Measurements from ENCODE around the gene GBGT1. TPM values are rescaled to one million over a fixed set of nuclear protein-coding genes. Genes with fewer than 3 reads are reported as not detected.

The GBGT1 gene
- total and polyA plus RNA-seq, 2 of the 4 experiments (the other 2 are of a cell fraction) = 1.8 to 3.2 TPM

DNA sequence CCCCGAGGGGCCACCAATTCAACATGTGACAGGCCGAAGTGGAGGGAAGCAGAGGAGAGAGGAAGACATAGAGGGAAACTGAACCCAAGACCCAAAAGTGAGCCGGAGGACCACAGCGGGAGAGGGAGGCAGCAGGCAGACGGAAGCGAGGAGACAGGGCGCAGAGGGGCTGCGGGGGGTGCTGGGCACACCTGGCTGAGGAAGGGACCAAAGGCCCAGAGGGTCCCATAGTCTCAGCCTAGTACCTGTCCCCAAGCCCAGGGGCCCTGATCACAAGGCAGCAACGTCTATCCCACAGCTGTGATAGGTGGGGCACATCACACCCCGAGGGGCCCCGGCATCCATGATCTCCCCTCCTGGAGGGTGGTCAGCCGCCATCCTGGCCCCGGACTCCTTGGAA lies 35.6 kb downstream of the GBGT1 start:
- Histone ChIP-seq H3K27me3 (ENCODE audit: control insufficient read depth, insufficient read depth, low read length) (no peaks in the 10 kb centered on the region), H2AK9ac (replicated peaks; ENCODE audit: low read depth, low read length, poor library complexity) (no peak overlapping the region), H2BK15ac (ENCODE audit: low read depth, low read length) (no peak overlapping the region), H3K4ac (ENCODE audit: low read depth, low read length) (no peak overlapping the region), H4K20me1 (ENCODE audit: insufficient read depth, low read length) (peaks cover 53% of the 10 kb centered on the region), H3K36me3 (ENCODE audit: control insufficient read depth, insufficient read depth, low read length) (peaks cover 2% of the 10 kb centered on the region; the same call in 1 of the 2 replicates), H3K27ac (ENCODE audit: insufficient read depth, low read length) (no peak overlapping the region), H3K56ac (ENCODE audit: extremely low read depth, insufficient read depth, low read length) (no peak overlapping the region), H3K4me1 (ENCODE audit: control insufficient read depth, insufficient read depth, low read length) (peaks cover 18% of the 10 kb centered on the region), H3K14ac (replicated peaks; ENCODE audit: low read depth, low read length) (no peak overlapping the region), H3K18ac (ENCODE audit: low read depth, low read length) (no peak overlapping the region), H3K9me1 (ENCODE audit: insufficient read depth, low read length) (peaks cover 6% of the 10 kb centered on the region; the same call in 1 of the 2 replicates), H2BK120ac (ENCODE audit: low read depth, low read length) (no peak overlapping the region), H3K23ac (ENCODE audit: low read depth, low read length) (no peak overlapping the region), H4K5ac (ENCODE audit: low read depth, low read length) (no peak overlapping the region), H2BK5ac (ENCODE audit: low read depth, low read length, poor library complexity, severe bottlenecking) (no peak overlapping the region), H2AK5ac (ENCODE audit: low read depth, low read length) (no peak overlapping the region), H3K9ac (ENCODE audit: low read depth, low read length) (no peak overlapping the region), H4K8ac (ENCODE audit: low read depth in 2 of 2, low read length in 2 of 2) (no peak overlapping the region), H4K91ac (ENCODE audit: insufficient read depth, low read depth, low read length) (no peak overlapping the region), H3K4me3 (ENCODE audit: insufficient read depth, low read depth, low read length) (no peak overlapping the region), H2BK20ac (ENCODE audit: low read depth, low read length) (no peak overlapping the region), H3K4me2 (ENCODE audit: low read depth, low read length) (no peak overlapping the region), H3K79me1 (ENCODE audit: low read depth in 1 of 2, low read length in 2 of 2) (peaks cover 22 to 40% of the 10 kb centered on the region in 2 experiments; a peak in 3 of 4 replicates), H3K9me3 (ENCODE audit: control insufficient read depth, insufficient read depth, low read length) (no peaks in the 10 kb centered on the region), H2AFZ (replicated peaks; ENCODE audit: low read length, poor library complexity) (no peak overlapping the region)
- DNase-seq (no peak), ATAC-seq (ENCODE audit: low read depth) (no peak)
- POLR2A ChIA-PET (ENCODE audit: unreplicated experiment) = no interaction called here
- in situ Hi-C loops (cut with MboI; ENCODE audit: low sequenced_read_pairs) = no loop called here
- BruUV-seq (replicated peaks) = no TSS peak
- CTCF ChIA-PET = no interaction called here
- intact Hi-C loops (cut with micrococcal nuclease) = no loop called here
- dilution Hi-C loops (cut with HindIII; ENCODE audit: low sequenced_read_pairs, unreplicated experiment) = no loop called here
- 100% methylated on average over 2 of the region's 13 CpGs; no CpG with 5 or more reads in 1 of the 2 experiments for WGBS, 2 experiments (ENCODE audit: extremely low coverage in 2 of 2, insufficient read length in 1 of 2)
- no peak for TF ChIP-seq RAD21 (IDR thresholded peaks at IDR 0.05; ENCODE audit: low read length)
- TF ChIP-seq, protein P1, sequence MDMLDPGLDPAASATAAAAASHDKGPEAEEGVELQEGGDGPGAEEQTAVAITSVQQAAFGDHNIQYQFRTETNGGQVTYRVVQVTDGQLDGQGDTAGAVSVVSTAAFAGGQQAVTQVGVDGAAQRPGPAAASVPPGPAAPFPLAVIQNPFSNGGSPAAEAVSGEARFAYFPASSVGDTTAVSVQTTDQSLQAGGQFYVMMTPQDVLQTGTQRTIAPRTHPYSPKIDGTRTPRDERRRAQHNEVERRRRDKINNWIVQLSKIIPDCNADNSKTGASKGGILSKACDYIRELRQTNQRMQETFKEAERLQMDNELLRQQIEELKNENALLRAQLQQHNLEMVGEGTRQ (IDR thresholded peaks at IDR 0.05; ENCODE audit: low read depth, low read length) = no peak
- TF ChIP-seq RFX5 (IDR thresholded peaks at IDR 0.05; ENCODE audit: low read depth, low read length) = no peak
- TF ChIP-seq, protein P2, sequence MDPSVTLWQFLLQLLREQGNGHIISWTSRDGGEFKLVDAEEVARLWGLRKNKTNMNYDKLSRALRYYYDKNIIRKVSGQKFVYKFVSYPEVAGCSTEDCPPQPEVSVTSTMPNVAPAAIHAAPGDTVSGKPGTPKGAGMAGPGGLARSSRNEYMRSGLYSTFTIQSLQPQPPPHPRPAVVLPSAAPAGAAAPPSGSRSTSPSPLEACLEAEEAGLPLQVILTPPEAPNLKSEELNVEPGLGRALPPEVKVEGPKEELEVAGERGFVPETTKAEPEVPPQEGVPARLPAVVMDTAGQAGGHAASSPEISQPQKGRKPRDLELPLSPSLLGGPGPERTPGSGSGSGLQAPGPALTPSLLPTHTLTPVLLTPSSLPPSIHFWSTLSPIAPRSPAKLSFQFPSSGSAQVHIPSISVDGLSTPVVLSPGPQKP (IDR thresholded peaks at IDR 0.05; ENCODE audit: borderline replicate concordance, low read depth, low read length) = no peak
- no peak for TF ChIP-seq MAZ (IDR thresholded peaks at IDR 0.05; ENCODE audit: borderline replicate concordance, low read depth, low read length)
- TF ChIP-seq MXI1 (IDR thresholded peaks at IDR 0.05; ENCODE audit: borderline replicate concordance, low read depth, low read length) = no peak
- no peak for TF ChIP-seq FOS (IDR thresholded peaks at IDR 0.05; ENCODE audit: low read depth, low read length)
- TF ChIP-seq RCOR1 (IDR thresholded peaks at IDR 0.05; ENCODE audit: insufficient replicate concordance, low read length) = no peak
- TF ChIP-seq POLR2A (IDR thresholded peaks at IDR 0.05; ENCODE audit: low read depth, low read length) = no peak
- TF ChIP-seq NFE2L2 (IDR thresholded peaks at IDR 0.05; ENCODE audit: low read depth, low read length) = no peak
- no peak for TF ChIP-seq CHD1 (IDR thresholded peaks at IDR 0.05; ENCODE audit: low read depth, low read length)
- TF ChIP-seq, protein P3, sequence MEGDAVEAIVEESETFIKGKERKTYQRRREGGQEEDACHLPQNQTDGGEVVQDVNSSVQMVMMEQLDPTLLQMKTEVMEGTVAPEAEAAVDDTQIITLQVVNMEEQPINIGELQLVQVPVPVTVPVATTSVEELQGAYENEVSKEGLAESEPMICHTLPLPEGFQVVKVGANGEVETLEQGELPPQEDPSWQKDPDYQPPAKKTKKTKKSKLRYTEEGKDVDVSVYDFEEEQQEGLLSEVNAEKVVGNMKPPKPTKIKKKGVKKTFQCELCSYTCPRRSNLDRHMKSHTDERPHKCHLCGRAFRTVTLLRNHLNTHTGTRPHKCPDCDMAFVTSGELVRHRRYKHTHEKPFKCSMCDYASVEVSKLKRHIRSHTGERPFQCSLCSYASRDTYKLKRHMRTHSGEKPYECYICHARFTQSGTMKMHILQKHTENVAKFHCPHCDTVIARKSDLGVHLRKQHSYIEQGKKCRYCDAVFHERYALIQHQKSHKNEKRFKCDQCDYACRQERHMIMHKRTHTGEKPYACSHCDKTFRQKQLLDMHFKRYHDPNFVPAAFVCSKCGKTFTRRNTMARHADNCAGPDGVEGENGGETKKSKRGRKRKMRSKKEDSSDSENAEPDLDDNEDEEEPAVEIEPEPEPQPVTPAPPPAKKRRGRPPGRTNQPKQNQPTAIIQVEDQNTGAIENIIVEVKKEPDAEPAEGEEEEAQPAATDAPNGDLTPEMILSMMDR (conservative IDR thresholded peaks at IDR 0.05; ENCODE audit: low read depth, low read length) = no peak
- TF ChIP-seq MAFK (IDR thresholded peaks at IDR 0.05; ENCODE audit: low read depth, low read length) = no peak
